Transverse colon (tissue), 4 donors: ENCODE data around the gene NR1D2.

Experiments
- CTCF ChIP-seq, 5 experiments: fragments of 200-600 bp in 3 of 5; fragments of 450-650 bp in 2 of 5; sonication (generic) in 3 of 5; IDR thresholded peaks; 1 replicate in 2 of 5; 2 replicates in 3 of 5; pipeline ENCODE4 v1.5.1; 2016 to 2017; ENCODE audit warnings: antibody characterized with exemption in 5 of 5, inconsistent platforms in 3 of 5, mild to moderate bottlenecking in 2 of 5, moderate library complexity in 1 of 5
- POLR2A ChIP-seq: fragments of 450-650 bp; IDR thresholded peaks from one replicate; pipeline ENCODE4 v1.6.1; 2016; ENCODE audit warnings: antibody characterized with exemption, mild to moderate bottlenecking, moderate library complexity
- POLR2AphosphoS5 ChIP-seq, 3 donors: sonication (generic); formaldehyde crosslinking; IDR thresholded peaks; one replicate each; pipeline ENCODE4 v1.6.1; 2016; ENCODE audit warnings: antibody characterized with exemption in 3 of 3

GRCh38 chr3:24005669-24006068 is 60.6 kb downstream of the NR1D2 start:
- TF ChIP-seq POLR2A (no peak), CTCF (IDR thresholded peaks at IDR 0.05) (no peak), POLR2AphosphoS5 (IDR thresholded peaks at IDR 0.05) (no peak)
